HG02884 (cell line): ENCODE data around the gene PEAK1.
"Not testable (repeated sequence)": the region's sequence is repeated elsewhere in the genome, so short reads cannot be mapped to it uniquely, and the experiment has no call there.

Experiments
- ATAC-seq: cut with Tn5 transposase; IDR thresholded peaks from one replicate; pipeline ENCODE4 v1.9.1; 2021; ENCODE audit warnings: mild to moderate bottlenecking, moderate library complexity; ENCODE audit not compliant: unreplicated experiment

The PEAK1 gene

DNA sequence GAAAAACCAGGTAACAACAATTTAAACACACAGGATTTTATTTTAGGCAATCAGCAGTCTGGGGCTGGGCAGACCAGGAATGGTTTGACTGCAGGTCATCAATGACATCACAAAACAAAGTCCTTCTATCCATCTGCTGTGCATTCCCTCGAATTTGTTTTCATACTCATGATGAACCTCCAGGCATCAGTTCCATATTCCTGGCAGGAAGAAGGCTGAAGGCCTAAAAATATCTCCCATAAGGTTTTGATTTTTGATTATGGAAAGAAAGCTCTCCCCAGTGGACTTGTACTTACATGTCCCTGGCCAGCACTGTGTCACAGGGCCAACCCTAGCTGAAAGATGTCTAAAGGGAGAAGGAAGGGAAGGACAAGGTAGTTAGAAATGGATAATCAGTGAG lies 107.4 kb downstream of the PEAK1 start:
- no peak for ATAC-seq

DNA sequence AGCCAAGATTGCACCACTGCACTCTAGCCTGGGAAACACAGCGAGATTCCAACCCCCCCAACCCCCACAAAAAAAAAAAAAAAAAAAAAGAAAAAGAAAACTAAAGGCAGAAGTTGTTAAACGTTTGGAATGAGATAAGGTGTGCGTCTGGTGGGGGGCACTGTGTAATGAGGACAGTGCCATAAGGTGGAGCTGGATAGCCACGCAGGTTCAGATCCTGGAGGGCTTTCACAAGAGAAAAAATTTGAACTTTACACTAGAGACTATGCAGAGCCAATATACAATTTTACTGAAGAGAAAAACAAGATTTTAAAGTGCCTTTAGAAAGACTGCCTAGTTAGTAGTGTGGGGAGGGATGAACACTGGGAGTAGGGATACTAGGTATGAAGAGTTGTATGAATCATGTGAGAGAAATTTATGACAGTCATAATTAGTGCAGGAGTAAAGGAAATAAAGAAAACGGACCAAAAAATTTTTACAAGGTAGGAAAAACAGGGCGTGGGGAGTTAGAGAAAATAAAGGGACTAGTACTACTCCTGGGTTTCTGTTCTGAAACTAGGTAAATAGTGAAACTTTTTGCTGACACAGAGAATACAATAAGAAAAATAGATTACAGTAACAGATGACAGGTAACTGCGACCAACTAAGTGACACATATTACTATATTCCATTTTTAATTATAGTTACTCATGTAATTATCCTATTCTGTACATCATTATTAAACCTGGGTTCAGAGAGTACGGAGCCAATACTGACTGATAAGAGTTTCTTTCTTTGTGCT lies 108.1 kb downstream of the PEAK1 start:
- no peak for ATAC-seq

GRCh38 chr15:77311020-77311419 lies 108.9 kb downstream of the PEAK1 start:
- no peak for ATAC-seq

DNA sequence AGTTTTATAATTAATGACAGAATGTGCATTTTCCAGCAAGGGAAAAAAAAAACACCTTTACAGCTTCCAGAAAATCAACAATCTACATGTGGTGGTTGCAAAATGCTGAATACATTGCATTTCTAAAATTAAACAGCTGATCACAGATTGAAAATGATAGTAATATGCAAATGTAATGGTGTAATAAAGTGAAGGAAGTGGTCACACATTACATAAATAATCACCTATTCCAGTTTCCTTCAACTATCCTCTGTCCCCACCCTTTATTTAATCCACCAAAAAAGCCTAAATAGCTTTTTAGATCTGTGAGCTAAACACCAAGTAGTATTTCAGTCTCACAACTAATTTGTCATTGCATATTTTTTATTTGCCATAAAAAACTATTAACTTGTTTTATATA lies 110.5 kb downstream of the PEAK1 start:
- no peak for ATAC-seq

GRCh38 chr15:77305953-77306352 lies 114.0 kb downstream of the PEAK1 start:
- no peak for ATAC-seq

DNA sequence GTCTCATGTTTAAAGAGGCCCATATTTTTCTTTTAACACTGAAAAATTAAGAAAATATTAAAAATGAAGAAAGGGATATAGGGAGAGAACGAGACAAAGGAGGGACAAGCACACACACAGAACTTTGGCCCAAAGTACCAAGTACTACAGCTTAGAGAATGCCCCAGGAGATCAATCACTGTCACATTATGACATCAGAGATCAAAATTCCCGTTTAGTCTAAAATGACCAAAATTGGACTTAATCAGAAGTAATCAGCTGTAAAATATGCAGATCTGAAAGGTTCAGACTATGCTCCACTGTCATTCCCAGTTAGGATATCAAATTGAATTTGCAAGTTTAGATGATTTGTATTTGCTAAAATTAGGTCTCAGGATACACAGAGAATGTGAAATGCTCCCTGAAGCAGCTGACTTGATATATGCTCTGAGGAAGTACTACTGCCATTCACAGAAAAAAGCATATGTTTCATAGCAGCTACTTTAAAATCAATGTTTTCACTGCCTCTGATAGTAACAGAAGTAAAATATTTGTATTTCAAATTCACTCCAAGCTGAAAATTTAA lies 123.0 kb downstream of the PEAK1 start:
- no peak for ATAC-seq

- ATAC-seq: no peak
Measured at GRCh38 chr15:77295446-77295845, 124.5 kb downstream of the PEAK1 start.

DNA sequence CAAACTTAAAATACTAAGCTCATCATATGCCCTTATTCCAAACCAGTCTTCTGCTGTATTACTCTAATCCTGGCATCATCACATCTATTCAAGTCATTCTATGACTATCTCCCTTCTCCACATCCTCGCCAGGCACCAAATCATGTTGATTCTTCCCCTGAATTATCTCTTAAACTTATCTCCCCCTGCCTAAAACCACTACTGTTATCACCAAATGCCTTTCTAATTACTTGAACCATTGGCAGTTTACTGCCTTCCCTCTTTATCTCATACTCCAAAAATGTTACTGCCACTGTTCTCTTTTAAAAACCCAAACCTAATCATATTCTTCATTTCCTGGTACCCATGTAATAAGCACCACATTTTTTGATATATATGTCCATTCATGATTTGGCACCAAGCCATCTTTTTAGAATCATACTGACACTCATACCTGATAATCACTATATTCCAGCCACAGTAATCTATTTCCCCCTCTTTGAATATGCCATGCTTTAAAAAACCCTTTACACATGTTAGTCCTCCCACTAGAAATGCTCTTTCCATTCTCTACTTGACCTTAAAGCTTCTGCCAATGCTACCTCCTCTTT lies 126.8 kb downstream of the PEAK1 start:
- ATAC-seq: no peak

GRCh38 chr15:77291107-77291506 lies 128.8 kb downstream of the PEAK1 start:
- ATAC-seq: no peak

DNA sequence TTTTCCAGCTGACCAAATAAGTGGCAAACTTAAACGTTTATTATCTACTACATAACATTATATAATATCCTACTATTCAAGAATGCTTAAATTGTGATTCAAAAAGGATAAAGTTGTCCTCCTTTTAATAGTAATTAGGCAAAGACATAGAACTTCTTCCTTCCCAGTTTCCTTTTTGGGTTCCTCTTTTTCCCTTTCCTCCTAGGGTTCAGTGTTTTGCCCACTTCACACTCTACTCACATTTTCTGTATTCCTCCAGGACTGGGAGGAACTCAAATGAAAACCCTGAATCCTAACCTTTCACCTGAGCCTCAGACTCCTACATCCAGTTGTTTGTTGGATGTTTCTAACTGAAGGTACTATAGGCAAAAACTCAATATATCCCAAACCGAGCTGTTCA lies 132.5 kb downstream of the PEAK1 start:
- ATAC-seq: no peak

- no peak for ATAC-seq
Measured at GRCh38 chr15:77285057-77285997, 134.6 kb downstream of the PEAK1 start.

- no peak for ATAC-seq
Measured at GRCh38 chr15:77282333-77282732, 137.6 kb downstream of the PEAK1 start.

DNA sequence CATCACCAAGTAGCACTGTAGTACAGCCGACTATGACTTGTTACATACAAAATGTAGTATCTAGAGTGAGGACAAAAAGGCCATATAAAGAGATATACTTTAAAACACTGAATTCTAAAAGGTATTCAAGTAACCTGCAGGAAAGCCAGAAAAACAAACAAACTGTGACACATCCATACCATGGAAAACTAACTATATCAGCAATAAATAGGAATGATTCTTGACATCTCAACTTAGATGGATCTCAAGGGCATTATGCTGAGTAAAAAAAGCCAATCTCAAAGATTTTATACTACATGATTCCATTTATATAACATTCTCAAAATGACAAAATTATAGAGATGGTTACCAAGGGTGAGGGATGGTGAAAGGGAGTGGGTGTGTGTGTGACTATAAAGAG lies 143.0 kb downstream of the PEAK1 start:
- no peak for ATAC-seq

DNA sequence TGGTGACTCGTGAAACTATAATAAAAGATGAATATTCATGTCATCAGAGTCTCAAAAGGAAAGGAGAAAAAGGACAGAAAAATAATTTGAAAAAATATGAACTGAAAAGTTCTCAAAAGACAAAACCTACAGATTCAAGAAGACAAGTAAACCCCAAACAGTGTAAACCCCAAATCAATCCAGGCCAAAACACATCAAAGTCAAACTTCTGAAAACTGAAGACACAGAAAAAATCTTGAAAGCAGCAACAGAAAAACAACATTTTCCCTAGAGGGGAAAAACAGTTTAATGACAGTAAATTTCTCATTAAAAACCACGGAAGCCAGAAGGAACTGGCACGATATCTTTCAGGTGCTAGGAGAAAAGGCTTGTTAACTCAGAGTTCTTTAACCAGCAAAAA lies 143.8 kb downstream of the PEAK1 start:
- no peak for ATAC-seq

DNA sequence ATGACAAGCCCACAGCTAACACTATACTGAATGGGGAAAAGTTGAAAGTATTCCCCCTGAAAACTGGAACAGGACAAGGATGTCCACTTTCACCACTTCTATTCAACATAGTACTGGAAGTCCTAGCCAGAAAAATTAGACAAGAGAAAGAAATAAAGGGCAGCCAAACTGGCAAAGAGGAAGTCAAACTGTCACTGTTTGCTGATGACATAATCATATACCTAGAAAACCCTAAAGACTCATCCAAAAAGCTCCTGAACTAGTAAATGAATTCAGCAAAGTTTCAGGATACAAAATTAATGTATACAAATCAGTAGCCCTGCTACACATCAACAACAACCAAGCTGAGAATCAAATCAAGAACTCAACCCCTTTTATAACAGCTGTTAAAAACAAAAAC lies 146.8 kb downstream of the PEAK1 start:
- not testable (repeated sequence) for ATAC-seq

DNA sequence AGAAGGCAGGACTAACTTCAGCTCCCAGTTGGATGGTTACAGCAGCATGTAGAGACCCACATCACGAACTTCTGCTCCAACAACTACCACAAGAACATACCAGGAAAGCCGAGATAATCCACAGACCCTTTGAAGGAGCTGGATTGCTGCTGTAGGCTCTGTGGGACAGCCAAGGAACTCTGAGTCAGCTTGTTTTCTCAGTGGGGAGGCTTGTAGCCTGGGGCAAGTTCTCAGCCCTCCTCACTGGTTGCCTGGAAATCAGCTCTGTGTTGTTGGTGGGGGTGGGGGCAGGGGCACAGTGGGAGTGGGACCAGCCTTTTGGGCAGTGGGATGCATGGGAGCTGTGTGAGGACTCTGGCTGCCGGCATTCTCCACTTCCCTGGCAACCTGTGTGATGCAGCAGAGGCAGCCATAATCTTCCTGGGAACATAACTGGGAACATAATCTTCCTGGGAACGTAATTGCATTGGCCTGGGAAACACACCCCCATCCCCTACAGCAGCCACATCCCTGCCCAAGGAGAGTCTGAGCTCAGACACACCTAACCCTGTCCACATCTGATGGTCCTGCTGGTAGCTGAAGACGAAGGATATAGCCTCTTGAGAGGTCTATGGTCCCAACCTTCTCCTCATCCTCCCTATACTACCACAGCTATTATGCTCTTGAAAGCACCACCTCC lies 153.1 kb downstream of the PEAK1 start:
- ATAC-seq: no peak

GRCh38 chr15:77255385-77255784 lies 164.5 kb downstream of the PEAK1 start:
- no peak for ATAC-seq

- no peak for ATAC-seq
Measured at GRCh38 chr15:77251662-77252061, 168.2 kb downstream of the PEAK1 start.

DNA sequence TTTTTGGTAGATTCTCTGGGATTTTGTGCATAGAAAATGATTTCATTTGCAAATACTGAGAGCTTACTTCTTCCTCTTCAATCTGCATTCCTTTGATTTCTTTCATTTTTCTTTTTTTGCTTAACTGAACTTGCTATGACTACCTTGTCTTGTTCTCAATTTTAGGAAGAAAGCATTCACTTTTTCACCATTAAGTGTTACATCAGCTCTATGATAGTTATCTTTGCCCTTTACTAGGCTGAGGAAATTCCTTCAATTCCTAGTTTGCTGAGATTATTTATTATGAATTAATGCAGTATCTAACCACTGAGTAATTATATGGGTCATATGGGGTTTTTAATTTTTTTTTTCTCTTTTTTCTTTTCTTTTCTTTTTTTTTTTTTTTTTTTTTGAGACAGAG lies 172.8 kb downstream of the PEAK1 start:
- no peak for ATAC-seq

DNA sequence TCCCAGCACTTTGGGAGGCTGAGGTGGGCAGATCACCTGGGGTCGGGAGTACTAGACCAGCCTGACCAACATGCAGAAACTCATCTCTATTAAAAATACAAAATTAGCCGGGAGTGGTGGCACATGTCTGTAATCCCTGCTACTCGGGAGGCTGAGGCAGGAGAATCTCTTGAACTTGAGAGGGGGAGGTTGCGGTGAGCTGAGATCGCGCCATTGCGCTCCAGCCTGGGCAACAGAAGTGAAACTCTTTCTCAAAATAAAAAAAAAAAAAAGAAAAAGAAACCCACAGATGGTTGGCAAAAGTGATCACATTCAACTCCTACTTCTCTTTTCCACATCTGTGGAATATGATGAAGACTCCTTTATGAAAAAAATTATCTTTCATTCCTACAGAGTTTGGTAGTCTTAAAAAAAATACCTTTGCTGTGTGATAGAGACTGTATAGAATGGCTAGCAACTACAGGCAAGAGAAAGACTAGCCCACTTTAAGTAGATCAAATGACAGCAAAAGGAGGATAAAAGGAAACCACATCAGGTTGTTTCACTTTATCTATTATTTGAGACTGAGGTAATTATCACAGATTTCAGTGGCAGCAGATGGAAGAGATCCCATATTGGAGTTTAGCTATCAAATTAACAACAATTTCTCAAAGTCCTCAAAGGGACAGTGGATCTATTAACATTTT lies 176.0 kb downstream of the PEAK1 start:
- no peak for ATAC-seq
